Liver (tissue), 9 donors: ENCODE measurements around the gene RPS6KA2. TPM values are rescaled to one million over a fixed set of nuclear protein-coding genes. Genes with fewer than 3 reads are reported as not detected.

Source experiments
- DNase-seq: peaks from one replicate; pipeline ENCODE4 v3.0.0-alpha.2; 2017; ENCODE audit warnings: low spot score
- H3K27ac ChIP-seq, 2 donors: one replicate each; pipeline ENCODE4 v1.7.0; 2013; ENCODE audit warnings: inconsistent platforms in 2 of 2, low read length in 2 of 2, control low read depth in 1 of 2, low read depth in 1 of 2, mild to moderate bottlenecking in 1 of 2
- H3K27me3 ChIP-seq, 4 donors: one replicate each; pipeline versions ENCODE4 v1.6.1 to v1.7.0; 2013; ENCODE audit warnings: low read length in 3 of 4, inconsistent platforms in 1 of 4, mild to moderate bottlenecking in 1 of 4, moderate library complexity in 1 of 4; ENCODE audit not compliant: control insufficient read depth in 4 of 4, insufficient read depth in 4 of 4
- H3K36me3 ChIP-seq, 4 donors: one replicate each; pipeline versions ENCODE4 v1.6.1 to v1.7.0; 2013; ENCODE audit warnings: low read length in 3 of 4, mild to moderate bottlenecking in 3 of 4, low read depth in 1 of 4, moderate library complexity in 1 of 4; ENCODE audit not compliant: control insufficient read depth in 4 of 4, insufficient read depth in 3 of 4
- H3K4me1 ChIP-seq, 4 donors: one replicate each; pipeline versions ENCODE4 v1.6.1 to v1.7.0; 2013; ENCODE audit warnings: low read length in 3 of 4, mild to moderate bottlenecking in 3 of 4, moderate library complexity in 1 of 4; ENCODE audit not compliant: control insufficient read depth in 4 of 4, insufficient read depth in 4 of 4
- H3K4me3 ChIP-seq, 3 donors: one replicate each; pipeline versions ENCODE4 v1.6.1 to v1.7.0; 2013; ENCODE audit warnings: low read length in 3 of 3, control low read depth in 1 of 3, low read depth in 1 of 3, mild to moderate bottlenecking in 1 of 3
- H3K9ac ChIP-seq, 2 donors: one replicate each; pipeline ENCODE4 v1.7.0; 2013; ENCODE audit warnings: low read length in 2 of 2, mild to moderate bottlenecking in 2 of 2, moderate library complexity in 2 of 2, control low read depth in 1 of 2, low read depth in 1 of 2
- H3K9me3 ChIP-seq, 4 donors: one replicate each; pipeline versions ENCODE4 v1.6.1 to v1.7.0; 2013; ENCODE audit warnings: low read length in 3 of 4; ENCODE audit not compliant: control insufficient read depth in 4 of 4
- ATF3 ChIP-seq: IDR thresholded peaks from 2 replicates; pipeline ENCODE4 v1.6.1; 2016; ENCODE audit warnings: antibody characterized with exemption
- EGR1 ChIP-seq, 2 donors: IDR thresholded peaks; 2 replicates each; pipeline ENCODE4 v1.6.1; 2016 to 2018; ENCODE audit warnings: antibody characterized with exemption in 2 of 2, low read depth in 2 of 2
- FOXA2 ChIP-seq: IDR thresholded peaks from 2 replicates; pipeline ENCODE4 v1.6.1; 2016; ENCODE audit warnings: antibody characterized with exemption
- HNF4A ChIP-seq, 2 donors: conservative IDR thresholded peaks; 2 replicates each; pipeline ENCODE4 v1.6.1; 2016; ENCODE audit warnings: antibody characterized with exemption in 2 of 2, mild to moderate bottlenecking in 2 of 2
- HNF4G ChIP-seq: IDR thresholded peaks from 2 replicates; pipeline ENCODE4 v1.6.1; 2016; ENCODE audit warnings: antibody characterized with exemption
- JUND ChIP-seq, 2 donors: IDR thresholded peaks; 2 replicates each; pipeline ENCODE4 v1.6.1; 2016; ENCODE audit warnings: antibody characterized with exemption in 2 of 2
- MAX ChIP-seq: IDR thresholded peaks from 2 replicates; pipeline ENCODE4 v1.6.1; 2016; ENCODE audit warnings: antibody characterized with exemption
- NR2F2 ChIP-seq: IDR thresholded peaks from 2 replicates; pipeline ENCODE4 v1.6.1; 2016; ENCODE audit warnings: antibody characterized with exemption
- RAD21 ChIP-seq, 2 donors: IDR thresholded peaks; 2 replicates each; pipeline ENCODE4 v1.6.1; 2016; ENCODE audit warnings: antibody characterized with exemption in 2 of 2, mild to moderate bottlenecking in 2 of 2
- TAF1 ChIP-seq: conservative IDR thresholded peaks from 2 replicates; pipeline ENCODE4 v1.6.1; 2016; ENCODE audit warnings: antibody characterized with exemption, mild to moderate bottlenecking
- YY1 ChIP-seq: IDR thresholded peaks from 2 replicates; pipeline ENCODE4 v1.6.1; 2016; ENCODE audit warnings: antibody characterized with exemption, mild to moderate bottlenecking
- ZBTB33 ChIP-seq: IDR thresholded peaks from 2 replicates; pipeline ENCODE4 v1.6.1; 2016; ENCODE audit warnings: antibody characterized with exemption
- WGBS: extraction: QIAGEN DNeasy Blood & Tissue Kit; methylation state at CpG from one replicate; pipeline ENCODE4 v1.1.7; 2013; 5-methylcytosine and 5-hydroxymethylcytosine counted together
- polyA plus RNA-seq, 2 donors: library from polyadenylated mRNA; stranded (reverse) in 1 of 2; unstranded in 1 of 2; fragments of 200-250 nt in 1 of 2; fragments of >200 nt in 1 of 2; fragmentation: Nextera tagmentation in 1 of 2; extraction: Ambion mirVana in 1 of 2; gene quantifications; one replicate each; pipeline versions ENCODE4 v1.2.1 to v1.2.3, GENCODE V29; 2013 to 2015
- total RNA-seq, 2 donors: library from RNA; depleted of rRNA; stranded (reverse); fragments of >200 nt; gene quantifications; one replicate each; pipeline ENCODE4 v1.2.3, GENCODE V29; 2014
- TF ChIP-seq, protein P1 (sequence below): fragments of 150-350 bp; IDR thresholded peaks from 2 replicates; pipeline ENCODE4 v1.5.1; 2017; ENCODE audit warnings: improper control_type of control experiment, low read depth, low read length; ENCODE audit not compliant: missing input control
- donor health status: healthy.
- donor health status: healthy.
- donor health status: healthy.
- donor health status: healthy.
- donor health status: healthy.

The RPS6KA2 gene
- total and polyA plus RNA-seq, 4 donors: 2.5 to 9.0 (median 5.0) TPM

GRCh38 chr6:166586424-166587156 lies 40.5 kb downstream of the RPS6KA2 start, which contains the start of gene RAMACL:
RAMACL (minus strand) TSS chr6:166586678; CDS start chr6:166586477, 201 bp downstream.
- no peaks in the 10 kb centered on the region for H3K36me3 ChIP-seq
- TF ChIP-seq FOXA2: no peak
- no peak for TF ChIP-seq TAF1
- TF ChIP-seq HNF4G: no peak
- no peaks in the 10 kb centered on the region for H3K9me3 ChIP-seq
- H3K27ac ChIP-seq: no peak within 1 kb of the TSS
- no peaks in the 10 kb centered on the region for H3K4me1 ChIP-seq
- 97% methylated on average over 9 of the region's 9 CpGs for WGBS
- no peak within 1 kb of the TSS for H3K9ac ChIP-seq
- H3K4me3 ChIP-seq: no peak within 1 kb of the TSS
- DNase-seq: no peak
- H3K27me3 ChIP-seq: no peaks in the 10 kb centered on the region

- TF ChIP-seq YY1 (no peak), JUND (IDR thresholded peaks at IDR 0.05) (no peak), FOXA2 (no peak), HNF4G (no peak), HNF4A (conservative IDR thresholded peaks at IDR 0.05) (no peak), TAF1 (no peak), ATF3 (no peak)
- TF ChIP-seq, protein P1, sequence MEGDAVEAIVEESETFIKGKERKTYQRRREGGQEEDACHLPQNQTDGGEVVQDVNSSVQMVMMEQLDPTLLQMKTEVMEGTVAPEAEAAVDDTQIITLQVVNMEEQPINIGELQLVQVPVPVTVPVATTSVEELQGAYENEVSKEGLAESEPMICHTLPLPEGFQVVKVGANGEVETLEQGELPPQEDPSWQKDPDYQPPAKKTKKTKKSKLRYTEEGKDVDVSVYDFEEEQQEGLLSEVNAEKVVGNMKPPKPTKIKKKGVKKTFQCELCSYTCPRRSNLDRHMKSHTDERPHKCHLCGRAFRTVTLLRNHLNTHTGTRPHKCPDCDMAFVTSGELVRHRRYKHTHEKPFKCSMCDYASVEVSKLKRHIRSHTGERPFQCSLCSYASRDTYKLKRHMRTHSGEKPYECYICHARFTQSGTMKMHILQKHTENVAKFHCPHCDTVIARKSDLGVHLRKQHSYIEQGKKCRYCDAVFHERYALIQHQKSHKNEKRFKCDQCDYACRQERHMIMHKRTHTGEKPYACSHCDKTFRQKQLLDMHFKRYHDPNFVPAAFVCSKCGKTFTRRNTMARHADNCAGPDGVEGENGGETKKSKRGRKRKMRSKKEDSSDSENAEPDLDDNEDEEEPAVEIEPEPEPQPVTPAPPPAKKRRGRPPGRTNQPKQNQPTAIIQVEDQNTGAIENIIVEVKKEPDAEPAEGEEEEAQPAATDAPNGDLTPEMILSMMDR: no peak
- Histone ChIP-seq H3K4me3 (no peak overlapping the region), H3K9ac (no peak overlapping the region), H3K36me3 (no peaks in the 10 kb centered on the region), H3K4me1 (no peaks in the 10 kb centered on the region), H3K27me3 (no peaks in the 10 kb centered on the region), H3K9me3 (no peaks in the 10 kb centered on the region), H3K27ac (no peak overlapping the region)
- no peak for DNase-seq
- WGBS: 85% methylated on average over 12 of the region's 12 CpGs
Measured at GRCh38 chr6:166584853-166585429, 42.1 kb downstream of the RPS6KA2 start.

DNA sequence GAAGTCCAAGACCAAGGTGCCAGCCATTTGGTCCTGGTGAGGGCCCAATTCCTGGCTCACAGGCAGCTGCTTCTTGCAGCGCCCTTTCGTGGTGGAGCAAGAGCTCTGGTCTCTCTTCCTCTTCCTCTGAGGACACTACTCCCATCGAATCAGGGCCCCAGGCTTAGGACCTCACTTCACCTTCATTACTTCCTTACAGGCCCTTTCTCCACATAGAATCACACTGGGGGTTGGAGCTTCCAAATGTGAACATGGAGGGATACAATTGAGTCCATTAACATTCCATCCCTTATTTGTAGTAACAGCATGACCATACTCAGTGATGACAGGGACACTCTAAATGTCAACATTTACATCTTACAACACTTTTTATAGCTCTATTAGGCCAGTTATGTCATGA lies 42.9 kb downstream of the RPS6KA2 start:
- Histone ChIP-seq H3K4me3 (no peak overlapping the region), H3K27me3 (no peaks in the 10 kb centered on the region), H3K9me3 (no peaks in the 10 kb centered on the region), H3K36me3 (no peaks in the 10 kb centered on the region), H3K9ac (no peak overlapping the region), H3K4me1 (no peaks in the 10 kb centered on the region), H3K27ac (no peak overlapping the region)
- TF ChIP-seq YY1: no peak
- 80% methylated on average over 3 of the region's 3 CpGs for WGBS
- DNase-seq: no peak

GRCh38 chr6:166583230-166583965 lies 43.7 kb downstream of the RPS6KA2 start:
- Histone ChIP-seq H3K4me1 (no peaks in the 10 kb centered on the region), H3K27ac (no peak overlapping the region), H3K27me3 (no peaks in the 10 kb centered on the region), H3K36me3 (no peaks in the 10 kb centered on the region), H3K9ac (no peak overlapping the region), H3K4me3 (no peak overlapping the region), H3K9me3 (no peaks in the 10 kb centered on the region)
- no peak for DNase-seq
- 88% methylated on average over 15 of the region's 15 CpGs for WGBS
- TF ChIP-seq FOXA2 (no peak), HNF4A (conservative IDR thresholded peaks at IDR 0.05) (no peak), MAX (no peak), ATF3 (no peak), EGR1 (IDR thresholded peaks at IDR 0.05; ENCODE audit: low read depth in 2 of 2) (no peak), NR2F2 (no peak), YY1 (no peak), ZBTB33 (no peak), JUND (IDR thresholded peaks at IDR 0.05) (no peak), RAD21 (IDR thresholded peaks at IDR 0.05) (no peak)
